K562 (cell line): ENCODE results near the gene TAF1B. TPM values are rescaled to one million over a fixed set of nuclear protein-coding genes. Genes with fewer than 3 reads are reported as not detected.

ENCODE experiments used
- PHF20 ChIP-seq: fragments of 450-650 bp; IDR thresholded peaks from 2 replicates; pipeline ENCODE4 v1.6.1; 2018; ENCODE audit not compliant: partially characterized antibody
- ZNF165 ChIP-seq: fragments of 250-450 bp; sonication (Bioruptor Pico); IDR thresholded peaks from 2 replicates; pipeline ENCODE4 v1.4.0; 2020; ENCODE audit warnings: borderline replicate concordance
- ZNF717 ChIP-seq: fragments of 250-450 bp; sonication (Bioruptor Pico); IDR thresholded peaks from 2 replicates; pipeline ENCODE4 v1.5.0; 2021
- polyA plus RNA-seq, 8 experiments: library from polyadenylated mRNA; depleted of rRNA in 4 of 8; stranded (reverse) in 5 of 8; unstranded in 3 of 8; fragments of >200 nt; fragmentation: Nextera tagmentation in 2 of 8; fragmentation: Illumina TruSeq in 1 of 8; extraction: Ambion mirVana in 2 of 8; extraction: Trizol in 1 of 8; gene quantifications; 2 replicates each; pipeline versions ENCODE4 v1.2.1 to v1.2.3, GENCODE V29; 2011 to 2014; ENCODE audit warnings: inconsistent platforms in 1 of 8, missing spikeins in 1 of 8
- total RNA-seq, 7 experiments: library from RNA; depleted of rRNA in 6 of 7; stranded (reverse); fragments of >200 nt in 6 of 7; fragmentation: Illumina TruSeq in 2 of 7; extraction: Trizol in 2 of 7; gene quantifications; 2 replicates each; pipeline versions ENCODE4 v1.2.1 to v1.2.3, GENCODE V29; 2011 to 2021; ENCODE audit warnings: low replicate concordance in 1 of 7
- TF ChIP-seq, protein P1 (sequence below): fragments of 200-600 bp; sonication (generic); IDR thresholded peaks from one replicate; pipeline ENCODE4 v1.6.1; 2012; ENCODE audit warnings: mild to moderate bottlenecking, low read depth, low read length, inconsistent platforms
- TF ChIP-seq, protein P2 (sequence below): fragments of 250-450 bp; sonication (Bioruptor Pico); IDR thresholded peaks from 2 replicates; pipeline ENCODE4 v1.5.0; 2022; ENCODE audit warnings: mild to moderate bottlenecking
- TF ChIP-seq, protein P3 (sequence below), 2 experiments: fragments of 450-650 bp; IDR thresholded peaks; 2 replicates each; pipeline ENCODE4 v1.6.1; 2016; ENCODE audit warnings: mild to moderate bottlenecking in 2 of 2, borderline replicate concordance in 1 of 2, low read depth in 1 of 2, moderate library complexity in 1 of 2

TAF1B gene
- total and polyA plus RNA-seq, 9 of the 15 experiments (the other 6 are each of a cell fraction or from before 2014, with no cell fraction given): 8.8 to 25.1 (median 17.3) TPM

GRCh38 chr2:9982891-9983290, 139.6 kb downstream of the TAF1B start (continued):
- TF ChIP-seq, protein P1, sequence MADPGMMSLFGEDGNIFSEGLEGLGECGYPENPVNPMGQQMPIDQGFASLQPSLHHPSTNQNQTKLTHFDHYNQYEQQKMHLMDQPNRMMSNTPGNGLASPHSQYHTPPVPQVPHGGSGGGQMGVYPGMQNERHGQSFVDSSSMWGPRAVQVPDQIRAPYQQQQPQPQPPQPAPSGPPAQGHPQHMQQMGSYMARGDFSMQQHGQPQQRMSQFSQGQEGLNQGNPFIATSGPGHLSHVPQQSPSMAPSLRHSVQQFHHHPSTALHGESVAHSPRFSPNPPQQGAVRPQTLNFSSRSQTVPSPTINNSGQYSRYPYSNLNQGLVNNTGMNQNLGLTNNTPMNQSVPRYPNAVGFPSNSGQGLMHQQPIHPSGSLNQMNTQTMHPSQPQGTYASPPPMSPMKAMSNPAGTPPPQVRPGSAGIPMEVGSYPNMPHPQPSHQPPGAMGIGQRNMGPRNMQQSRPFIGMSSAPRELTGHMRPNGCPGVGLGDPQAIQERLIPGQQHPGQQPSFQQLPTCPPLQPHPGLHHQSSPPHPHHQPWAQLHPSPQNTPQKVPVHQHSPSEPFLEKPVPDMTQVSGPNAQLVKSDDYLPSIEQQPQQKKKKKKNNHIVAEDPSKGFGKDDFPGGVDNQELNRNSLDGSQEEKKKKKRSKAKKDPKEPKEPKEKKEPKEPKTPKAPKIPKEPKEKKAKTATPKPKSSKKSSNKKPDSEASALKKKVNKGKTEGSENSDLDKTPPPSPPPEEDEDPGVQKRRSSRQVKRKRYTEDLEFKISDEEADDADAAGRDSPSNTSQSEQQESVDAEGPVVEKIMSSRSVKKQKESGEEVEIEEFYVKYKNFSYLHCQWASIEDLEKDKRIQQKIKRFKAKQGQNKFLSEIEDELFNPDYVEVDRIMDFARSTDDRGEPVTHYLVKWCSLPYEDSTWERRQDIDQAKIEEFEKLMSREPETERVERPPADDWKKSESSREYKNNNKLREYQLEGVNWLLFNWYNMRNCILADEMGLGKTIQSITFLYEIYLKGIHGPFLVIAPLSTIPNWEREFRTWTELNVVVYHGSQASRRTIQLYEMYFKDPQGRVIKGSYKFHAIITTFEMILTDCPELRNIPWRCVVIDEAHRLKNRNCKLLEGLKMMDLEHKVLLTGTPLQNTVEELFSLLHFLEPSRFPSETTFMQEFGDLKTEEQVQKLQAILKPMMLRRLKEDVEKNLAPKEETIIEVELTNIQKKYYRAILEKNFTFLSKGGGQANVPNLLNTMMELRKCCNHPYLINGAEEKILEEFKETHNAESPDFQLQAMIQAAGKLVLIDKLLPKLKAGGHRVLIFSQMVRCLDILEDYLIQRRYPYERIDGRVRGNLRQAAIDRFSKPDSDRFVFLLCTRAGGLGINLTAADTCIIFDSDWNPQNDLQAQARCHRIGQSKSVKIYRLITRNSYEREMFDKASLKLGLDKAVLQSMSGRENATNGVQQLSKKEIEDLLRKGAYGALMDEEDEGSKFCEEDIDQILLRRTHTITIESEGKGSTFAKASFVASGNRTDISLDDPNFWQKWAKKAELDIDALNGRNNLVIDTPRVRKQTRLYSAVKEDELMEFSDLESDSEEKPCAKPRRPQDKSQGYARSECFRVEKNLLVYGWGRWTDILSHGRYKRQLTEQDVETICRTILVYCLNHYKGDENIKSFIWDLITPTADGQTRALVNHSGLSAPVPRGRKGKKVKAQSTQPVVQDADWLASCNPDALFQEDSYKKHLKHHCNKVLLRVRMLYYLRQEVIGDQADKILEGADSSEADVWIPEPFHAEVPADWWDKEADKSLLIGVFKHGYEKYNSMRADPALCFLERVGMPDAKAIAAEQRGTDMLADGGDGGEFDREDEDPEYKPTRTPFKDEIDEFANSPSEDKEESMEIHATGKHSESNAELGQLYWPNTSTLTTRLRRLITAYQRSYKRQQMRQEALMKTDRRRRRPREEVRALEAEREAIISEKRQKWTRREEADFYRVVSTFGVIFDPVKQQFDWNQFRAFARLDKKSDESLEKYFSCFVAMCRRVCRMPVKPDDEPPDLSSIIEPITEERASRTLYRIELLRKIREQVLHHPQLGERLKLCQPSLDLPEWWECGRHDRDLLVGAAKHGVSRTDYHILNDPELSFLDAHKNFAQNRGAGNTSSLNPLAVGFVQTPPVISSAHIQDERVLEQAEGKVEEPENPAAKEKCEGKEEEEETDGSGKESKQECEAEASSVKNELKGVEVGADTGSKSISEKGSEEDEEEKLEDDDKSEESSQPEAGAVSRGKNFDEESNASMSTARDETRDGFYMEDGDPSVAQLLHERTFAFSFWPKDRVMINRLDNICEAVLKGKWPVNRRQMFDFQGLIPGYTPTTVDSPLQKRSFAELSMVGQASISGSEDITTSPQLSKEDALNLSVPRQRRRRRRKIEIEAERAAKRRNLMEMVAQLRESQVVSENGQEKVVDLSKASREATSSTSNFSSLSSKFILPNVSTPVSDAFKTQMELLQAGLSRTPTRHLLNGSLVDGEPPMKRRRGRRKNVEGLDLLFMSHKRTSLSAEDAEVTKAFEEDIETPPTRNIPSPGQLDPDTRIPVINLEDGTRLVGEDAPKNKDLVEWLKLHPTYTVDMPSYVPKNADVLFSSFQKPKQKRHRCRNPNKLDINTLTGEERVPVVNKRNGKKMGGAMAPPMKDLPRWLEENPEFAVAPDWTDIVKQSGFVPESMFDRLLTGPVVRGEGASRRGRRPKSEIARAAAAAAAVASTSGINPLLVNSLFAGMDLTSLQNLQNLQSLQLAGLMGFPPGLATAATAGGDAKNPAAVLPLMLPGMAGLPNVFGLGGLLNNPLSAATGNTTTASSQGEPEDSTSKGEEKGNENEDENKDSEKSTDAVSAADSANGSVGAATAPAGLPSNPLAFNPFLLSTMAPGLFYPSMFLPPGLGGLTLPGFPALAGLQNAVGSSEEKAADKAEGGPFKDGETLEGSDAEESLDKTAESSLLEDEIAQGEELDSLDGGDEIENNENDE: no peak
- TF ChIP-seq ZNF717 (no peak), PHF20 (no peak), ZNF165 (CRISPR knock-in tag) (no peak)
- TF ChIP-seq, protein P2, sequence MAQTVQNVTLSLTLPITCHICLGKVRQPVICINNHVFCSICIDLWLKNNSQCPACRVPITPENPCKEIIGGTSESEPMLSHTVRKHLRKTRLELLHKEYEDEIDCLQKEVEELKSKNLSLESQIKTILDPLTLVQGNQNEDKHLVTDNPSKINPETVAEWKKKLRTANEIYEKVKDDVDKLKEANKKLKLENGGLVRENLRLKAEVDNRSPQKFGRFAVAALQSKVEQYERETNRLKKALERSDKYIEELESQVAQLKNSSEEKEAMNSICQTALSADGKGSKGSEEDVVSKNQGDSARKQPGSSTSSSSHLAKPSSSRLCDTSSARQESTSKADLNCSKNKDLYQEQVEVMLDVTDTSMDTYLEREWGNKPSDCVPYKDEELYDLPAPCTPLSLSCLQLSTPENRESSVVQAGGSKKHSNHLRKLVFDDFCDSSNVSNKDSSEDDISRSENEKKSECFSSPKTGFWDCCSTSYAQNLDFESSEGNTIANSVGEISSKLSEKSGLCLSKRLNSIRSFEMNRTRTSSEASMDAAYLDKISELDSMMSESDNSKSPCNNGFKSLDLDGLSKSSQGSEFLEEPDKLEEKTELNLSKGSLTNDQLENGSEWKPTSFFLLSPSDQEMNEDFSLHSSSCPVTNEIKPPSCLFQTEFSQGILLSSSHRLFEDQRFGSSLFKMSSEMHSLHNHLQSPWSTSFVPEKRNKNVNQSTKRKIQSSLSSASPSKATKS (CRISPR knock-in tag): no peak
- TF ChIP-seq, protein P3, sequence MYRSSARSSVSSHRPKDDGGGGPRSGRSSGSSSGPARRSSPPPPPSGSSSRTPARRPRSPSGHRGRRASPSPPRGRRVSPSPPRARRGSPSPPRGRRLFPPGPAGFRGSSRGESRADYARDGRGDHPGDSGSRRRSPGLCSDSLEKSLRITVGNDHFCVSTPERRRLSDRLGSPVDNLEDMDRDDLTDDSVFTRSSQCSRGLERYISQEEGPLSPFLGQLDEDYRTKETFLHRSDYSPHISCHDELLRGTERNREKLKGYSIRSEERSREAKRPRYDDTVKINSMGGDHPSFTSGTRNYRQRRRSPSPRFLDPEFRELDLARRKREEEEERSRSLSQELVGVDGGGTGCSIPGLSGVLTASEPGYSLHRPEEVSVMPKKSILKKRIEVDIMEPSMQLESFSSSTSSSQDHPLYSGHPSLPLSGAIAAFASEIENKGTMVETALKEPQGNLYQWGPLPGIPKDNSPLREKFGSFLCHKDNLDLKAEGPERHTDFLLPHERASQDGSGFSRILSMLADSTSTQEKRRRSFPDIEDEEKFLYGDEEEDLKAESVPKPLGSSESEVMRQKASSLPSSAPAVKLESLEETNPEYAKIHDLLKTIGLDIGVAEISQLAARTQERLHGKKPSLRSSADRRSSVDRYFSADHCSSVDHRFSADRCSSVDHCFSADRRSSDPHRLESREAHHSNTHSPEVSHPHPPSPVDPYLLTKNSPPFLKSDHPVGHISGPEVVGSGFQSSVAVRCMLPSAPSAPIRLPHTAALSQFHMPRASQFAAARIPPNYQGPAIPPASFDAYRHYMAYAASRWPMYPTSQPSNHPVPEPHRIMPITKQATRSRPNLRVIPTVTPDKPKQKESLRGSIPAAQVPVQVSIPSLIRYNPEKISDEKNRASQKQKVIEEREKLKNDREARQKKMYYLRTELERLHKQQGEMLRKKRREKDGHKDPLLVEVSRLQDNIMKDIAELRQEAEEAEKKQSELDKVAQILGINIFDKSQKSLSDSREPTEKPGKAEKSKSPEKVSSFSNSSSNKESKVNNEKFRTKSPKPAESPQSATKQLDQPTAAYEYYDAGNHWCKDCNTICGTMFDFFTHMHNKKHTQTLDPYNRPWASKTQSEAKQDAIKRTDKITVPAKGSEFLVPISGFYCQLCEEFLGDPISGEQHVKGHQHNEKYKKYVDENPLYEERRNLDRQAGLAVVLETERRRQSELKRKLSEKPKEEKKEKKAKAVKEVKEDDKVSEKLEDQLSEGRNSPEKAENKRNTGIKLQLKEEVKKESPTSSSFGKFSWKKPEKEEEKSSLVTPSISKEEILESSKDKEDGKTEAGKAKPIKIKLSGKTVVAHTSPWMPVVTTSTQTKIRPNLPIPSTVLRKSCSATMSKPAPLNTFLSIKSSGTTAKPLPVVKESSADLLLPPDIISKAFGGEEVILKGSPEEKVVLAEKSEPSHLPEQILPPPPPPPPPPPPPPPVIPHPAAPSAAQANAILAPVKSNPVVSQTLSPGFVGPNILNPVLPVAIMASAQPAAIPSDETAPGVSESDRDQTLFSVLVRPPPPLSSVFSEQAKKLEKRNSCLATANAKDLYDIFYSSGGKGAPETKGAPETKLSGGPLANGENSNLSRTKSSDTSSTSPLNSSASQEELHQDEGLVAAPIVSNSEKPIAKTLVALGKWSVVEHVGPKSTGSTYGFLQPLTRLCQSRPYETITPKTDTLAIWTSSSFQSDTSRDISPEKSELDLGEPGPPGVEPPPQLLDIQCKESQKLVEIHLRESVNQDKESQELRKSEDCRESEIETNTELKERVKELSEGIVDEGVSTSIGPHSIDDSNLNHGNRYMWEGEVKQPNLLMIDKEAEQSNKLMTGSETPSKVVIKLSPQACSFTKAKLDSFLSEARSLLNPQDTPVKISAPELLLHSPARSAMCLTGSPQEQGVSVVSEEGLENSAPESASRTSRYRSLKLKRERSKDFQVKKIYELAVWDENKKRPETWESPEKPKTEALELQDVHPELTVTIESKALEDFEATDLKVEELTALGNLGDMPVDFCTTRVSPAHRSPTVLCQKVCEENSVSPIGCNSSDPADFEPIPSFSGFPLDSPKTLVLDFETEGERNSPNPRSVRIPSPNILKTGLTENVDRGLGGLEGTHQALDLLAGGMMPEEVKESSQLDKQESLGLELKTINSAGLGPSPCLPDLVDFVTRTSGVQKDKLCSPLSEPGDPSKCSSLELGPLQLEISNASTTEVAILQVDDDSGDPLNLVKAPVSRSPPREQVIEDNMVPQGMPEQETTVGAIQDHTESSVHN (IDR thresholded peaks at IDR 0.05; ENCODE audit: borderline replicate concordance in 1 of 2, low read depth in 1 of 2): no peak
